ENCODE measurements around the gene SYTL2. TPM values are rescaled to one million over a fixed set of nuclear protein-coding genes. Genes with fewer than 3 reads are reported as not detected.

Gene SYTL2
- total and polyA plus RNA-seq, 2 experiments from 2014 or later, result 8.9 to 66.6 TPM

GRCh38 chr11:85752201-85752889 is 58.6 kb downstream of the SYTL2 start:
- Histone ChIP-seq H3K4me1 (ENCODE audit: insufficient read depth) (no peaks in the 10 kb centered on the region), H3K27ac (no peak overlapping the region), H3K4me2 (no peak overlapping the region), H3K9me3 (ENCODE audit: low read depth) (no peaks in the 10 kb centered on the region), H3K9me2 (replicated peaks; ENCODE audit: insufficient read depth) (no peaks in the 10 kb centered on the region), H3K4me3 (no peak overlapping the region), H3K27me3 (no peaks in the 10 kb centered on the region), H3K36me3 (replicated peaks; ENCODE audit: insufficient read depth, low read depth) (no peaks in the 10 kb centered on the region), H3K79me2 (no peaks in the 10 kb centered on the region), H4K20me1 (ENCODE audit: insufficient read depth, poor library complexity, severe bottlenecking) (no peaks in the 10 kb centered on the region), H2AFZ (no peak overlapping the region)
- WGBS (ENCODE audit: low lambda C conversion rate, missing lambda C conversion rate), result 84% methylated on average over 4 of the region's 4 CpGs
- DNase-seq (ENCODE audit: low spot score), result no peak
- TF ChIP-seq EZH2 (IDR thresholded peaks at IDR 0.05; ENCODE audit: borderline replicate concordance) (no peak), CTCF (IDR thresholded peaks at IDR 0.05; ENCODE audit: poor library complexity) (no peak), EZH2phosphoT487 (IDR thresholded peaks at IDR 0.05; ENCODE audit: low read depth, severe bottlenecking, unreplicated experiment) (no peak)

GRCh38 chr11:85751724-85752123 is 59.2 kb downstream of the SYTL2 start:
- Histone ChIP-seq H3K9me2 (replicated peaks; ENCODE audit: insufficient read depth) (no peaks in the 10 kb centered on the region), H2AFZ (no peak overlapping the region), H3K27me3 (no peaks in the 10 kb centered on the region), H3K36me3 (replicated peaks; ENCODE audit: insufficient read depth, low read depth) (no peaks in the 10 kb centered on the region), H3K79me2 (no peaks in the 10 kb centered on the region), H3K9me3 (ENCODE audit: low read depth) (no peaks in the 10 kb centered on the region), H3K4me3 (no peak overlapping the region), H4K20me1 (ENCODE audit: insufficient read depth, poor library complexity, severe bottlenecking) (no peaks in the 10 kb centered on the region), H3K27ac (no peak overlapping the region), H3K4me1 (ENCODE audit: insufficient read depth) (no peaks in the 10 kb centered on the region), H3K4me2 (no peak overlapping the region)
- TF ChIP-seq CTCF (IDR thresholded peaks at IDR 0.05; ENCODE audit: poor library complexity) (no peak), EZH2phosphoT487 (IDR thresholded peaks at IDR 0.05; ENCODE audit: low read depth, severe bottlenecking, unreplicated experiment) (no peak), EZH2 (IDR thresholded peaks at IDR 0.05; ENCODE audit: borderline replicate concordance) (no peak)
- no peak for DNase-seq (ENCODE audit: low spot score)

- Histone ChIP-seq H3K4me3 (no peak overlapping the region), H3K27ac (no peak overlapping the region), H3K36me3 (replicated peaks; ENCODE audit: insufficient read depth, low read depth) (no peaks in the 10 kb centered on the region), H3K9me2 (replicated peaks; ENCODE audit: insufficient read depth) (no peaks in the 10 kb centered on the region), H3K9me3 (ENCODE audit: low read depth) (no peaks in the 10 kb centered on the region), H4K20me1 (ENCODE audit: insufficient read depth, poor library complexity, severe bottlenecking) (no peaks in the 10 kb centered on the region), H2AFZ (no peak overlapping the region), H3K79me2 (no peaks in the 10 kb centered on the region), H3K27me3 (no peaks in the 10 kb centered on the region), H3K4me1 (ENCODE audit: insufficient read depth) (peaks cover 4% of the 10 kb centered on the region), H3K4me2 (no peak overlapping the region)
- 86% methylated on average over 3 of the region's 3 CpGs for WGBS (ENCODE audit: low lambda C conversion rate, missing lambda C conversion rate)
- no peak for DNase-seq (ENCODE audit: low spot score)
- TF ChIP-seq EZH2phosphoT487 (IDR thresholded peaks at IDR 0.05; ENCODE audit: low read depth, severe bottlenecking, unreplicated experiment) (no peak), CTCF (IDR thresholded peaks at IDR 0.05; ENCODE audit: poor library complexity) (no peak), EZH2 (IDR thresholded peaks at IDR 0.05; ENCODE audit: borderline replicate concordance) (no peak)
Measured at GRCh38 chr11:85750646-85751045, 60.3 kb downstream of the SYTL2 start.
